HG03025 (cell line): ENCODE data around the gene RFTN2.
A peak's percentile ranks its signal among the peaks of the same experiment; 100 is the strongest.
"Not testable (repeated sequence)": the region's sequence is repeated elsewhere in the genome, so short reads cannot be mapped to it uniquely, and the experiment has no call there.

ENCODE experiments used
- ATAC-seq: cut with Tn5 transposase; IDR thresholded peaks from one replicate; pipeline ENCODE4 v1.9.1; 2021; ENCODE audit warnings: mild to moderate bottlenecking, moderate library complexity; ENCODE audit not compliant: unreplicated experiment, low FRiP score

Gene RFTN2

DNA sequence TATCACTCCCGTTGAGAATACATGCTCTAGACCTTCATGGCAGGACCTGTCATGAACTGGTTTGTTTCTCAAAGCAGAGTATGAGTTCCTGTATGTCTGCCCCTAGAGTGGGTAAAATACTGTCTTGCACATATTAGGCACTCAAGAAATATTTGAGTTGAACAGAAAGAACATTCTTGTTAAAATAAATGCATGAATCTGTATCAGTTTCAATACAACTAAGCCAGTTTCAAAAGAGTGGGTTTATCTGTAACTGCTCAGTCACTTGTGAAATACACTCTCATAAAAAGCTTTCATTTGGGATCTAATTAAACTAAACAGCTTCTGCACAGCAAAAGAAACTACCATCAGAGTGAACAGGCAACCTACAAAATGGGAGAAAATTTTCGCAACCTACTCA, 69.2 kb downstream of the RFTN2 start:
- peak; percentile 93 for ATAC-seq

DNA sequence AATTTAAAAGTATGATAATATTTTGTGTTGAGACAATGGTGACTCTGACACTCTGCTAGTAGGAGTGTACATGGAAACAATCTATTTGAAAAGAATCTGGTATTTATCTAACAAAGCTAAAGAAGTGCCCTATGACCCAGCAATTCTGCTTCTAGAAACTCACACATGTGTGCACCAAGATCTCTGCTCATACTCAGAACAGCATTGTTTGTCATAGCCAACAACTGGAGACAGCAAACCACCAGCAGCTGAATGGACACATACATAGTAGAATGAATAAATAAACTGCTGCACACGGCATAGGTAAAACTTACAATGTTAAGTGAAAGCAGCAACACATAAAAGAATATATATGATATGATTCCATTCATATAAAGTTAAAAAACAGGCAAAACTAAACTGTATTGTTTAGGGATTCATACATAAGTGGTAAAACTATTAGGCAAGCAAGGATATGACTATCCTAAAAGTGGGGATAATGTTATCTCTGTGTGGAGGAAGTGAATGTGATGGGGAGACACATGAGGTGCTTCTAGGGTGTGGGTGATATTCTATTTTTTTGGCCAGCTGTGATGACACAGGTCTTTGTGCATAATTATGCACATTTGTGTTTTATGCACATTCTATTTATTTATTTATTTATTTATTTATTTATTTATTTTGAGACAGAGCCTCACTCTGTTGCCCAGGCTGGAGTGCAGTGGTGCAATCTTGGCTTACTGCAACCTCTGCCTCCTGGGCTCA, 71.1 kb downstream of the RFTN2 start:
- no peak for ATAC-seq

DNA sequence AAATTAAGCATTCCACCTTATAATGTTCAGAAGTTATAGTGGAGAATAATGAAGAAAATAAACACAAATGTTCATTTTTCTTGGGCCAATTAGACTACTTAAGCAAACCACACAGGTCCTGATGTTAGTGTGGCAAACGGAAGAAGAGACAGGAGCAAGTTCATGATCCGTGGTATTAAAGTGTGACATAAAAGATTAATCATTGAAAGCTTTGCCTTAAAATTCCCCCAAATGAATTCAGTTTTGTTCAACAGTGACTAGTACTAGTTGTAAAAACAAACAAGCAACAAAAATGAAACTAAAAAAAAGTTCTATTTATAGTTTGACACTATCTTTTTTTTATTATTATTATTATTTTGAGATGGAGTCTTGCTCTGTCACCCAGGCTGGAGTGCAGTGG, 73.7 kb downstream of the RFTN2 start:
- no peak for ATAC-seq

DNA sequence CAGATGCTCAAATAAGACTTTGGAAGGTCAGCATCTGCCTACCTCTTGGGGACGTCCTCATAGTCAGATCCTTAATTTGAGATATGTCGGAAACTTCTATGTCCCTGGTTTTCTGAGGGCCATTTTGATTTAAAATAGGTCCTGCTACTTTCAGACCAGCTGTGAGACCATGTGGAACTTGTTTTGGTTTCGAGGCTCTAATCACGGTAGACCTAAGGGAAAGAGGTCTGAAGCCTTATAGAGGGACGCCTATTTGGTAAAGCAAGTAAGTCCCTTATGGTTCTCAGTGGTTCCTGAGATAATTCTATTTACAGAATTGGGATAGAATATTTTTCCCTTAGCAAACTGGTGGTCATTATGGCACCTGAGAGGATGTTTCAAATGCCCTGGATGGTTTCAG, 75.1 kb downstream of the RFTN2 start:
- no peak for ATAC-seq

DNA sequence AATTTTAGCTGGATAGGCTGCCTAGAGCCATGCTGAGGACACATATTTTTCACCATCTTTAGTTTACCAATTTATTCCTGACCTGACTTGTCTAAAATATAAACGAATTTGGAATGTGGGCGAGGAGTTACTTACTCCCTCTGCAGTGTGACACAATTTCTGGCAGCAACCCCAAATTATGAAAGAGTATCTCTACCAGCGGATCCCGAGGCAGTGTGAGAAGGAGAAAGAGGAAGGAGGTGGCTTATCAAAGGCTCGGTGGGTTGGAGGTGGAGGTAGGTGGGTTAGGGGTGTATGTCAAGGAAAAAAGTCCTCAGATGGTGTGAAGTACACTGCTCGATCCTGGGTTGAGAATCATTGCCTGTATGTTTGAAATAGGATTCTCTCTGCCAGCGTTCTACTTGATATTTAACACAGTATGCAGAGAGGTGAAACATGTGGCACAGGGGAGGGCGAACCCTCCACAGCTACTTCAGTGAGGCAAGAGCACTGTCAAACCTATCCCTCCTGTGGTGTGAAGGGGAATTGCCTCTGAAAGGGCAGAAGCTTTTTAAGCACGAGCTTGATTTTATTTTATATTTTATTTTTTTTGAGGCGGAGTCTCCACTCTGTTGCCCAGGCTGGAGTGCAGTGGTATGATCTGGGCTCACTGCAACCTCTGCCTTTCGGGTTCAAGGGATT, 76.0 kb downstream of the RFTN2 start:
- ATAC-seq, result no peak

DNA sequence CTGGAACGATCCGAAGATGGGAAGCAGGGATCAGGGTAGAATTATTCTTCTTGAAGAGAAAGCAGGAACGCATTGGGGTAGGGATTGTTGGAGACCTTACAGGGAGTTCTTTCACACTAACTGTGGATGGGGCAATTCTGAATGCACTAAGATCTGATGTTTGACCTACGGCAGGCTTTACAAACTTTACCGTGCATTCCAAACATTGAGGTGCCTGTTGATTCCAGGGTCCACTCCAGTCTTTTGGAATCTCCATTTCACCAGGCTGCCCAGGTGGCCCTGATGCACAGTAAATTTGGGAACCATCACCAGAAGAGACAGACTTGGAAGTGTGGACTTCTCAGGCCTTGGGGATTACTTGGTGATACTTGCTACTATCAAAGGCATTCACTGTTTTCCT, 76.9 kb downstream of the RFTN2 start:
- ATAC-seq, result no peak

DNA sequence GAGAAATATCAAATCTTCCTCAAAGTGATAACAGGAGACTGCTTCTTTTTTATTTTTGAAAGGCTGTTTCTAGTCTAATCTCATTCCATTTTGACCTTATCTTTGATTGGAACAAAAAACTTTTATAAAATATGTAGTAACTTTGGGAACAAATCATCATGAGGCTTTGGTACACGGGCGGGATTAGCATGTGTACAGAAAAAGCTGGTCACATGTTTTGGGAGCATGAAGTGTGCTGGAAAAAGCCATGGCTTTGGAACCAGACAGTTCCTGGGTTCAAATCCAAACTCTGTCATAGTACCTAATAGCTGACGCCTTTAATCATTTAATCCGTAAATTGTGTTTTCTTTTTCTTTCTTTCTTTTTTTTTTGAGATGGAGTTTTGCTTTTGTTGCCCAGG, 78.2 kb downstream of the RFTN2 start:
- no peak for ATAC-seq

DNA sequence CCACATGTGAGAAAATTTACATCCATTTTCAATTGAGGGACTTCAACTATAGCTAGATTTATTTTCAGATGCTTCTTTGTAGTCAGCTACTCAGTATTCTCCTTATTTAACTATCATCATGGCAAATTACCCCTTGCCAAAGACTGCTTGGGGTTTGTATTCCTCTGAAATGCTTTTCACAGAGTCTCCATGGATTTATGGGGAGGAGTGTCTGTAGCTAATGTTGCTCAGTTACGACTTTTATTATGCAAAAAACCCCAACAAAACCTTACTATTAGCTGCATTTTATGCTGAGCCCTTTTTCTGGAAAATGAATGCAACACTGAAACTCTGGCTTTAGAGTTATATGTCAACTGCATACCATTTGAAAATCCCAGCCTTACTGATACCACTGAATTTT, 78.6 kb downstream of the RFTN2 start:
- ATAC-seq, result no peak

DNA sequence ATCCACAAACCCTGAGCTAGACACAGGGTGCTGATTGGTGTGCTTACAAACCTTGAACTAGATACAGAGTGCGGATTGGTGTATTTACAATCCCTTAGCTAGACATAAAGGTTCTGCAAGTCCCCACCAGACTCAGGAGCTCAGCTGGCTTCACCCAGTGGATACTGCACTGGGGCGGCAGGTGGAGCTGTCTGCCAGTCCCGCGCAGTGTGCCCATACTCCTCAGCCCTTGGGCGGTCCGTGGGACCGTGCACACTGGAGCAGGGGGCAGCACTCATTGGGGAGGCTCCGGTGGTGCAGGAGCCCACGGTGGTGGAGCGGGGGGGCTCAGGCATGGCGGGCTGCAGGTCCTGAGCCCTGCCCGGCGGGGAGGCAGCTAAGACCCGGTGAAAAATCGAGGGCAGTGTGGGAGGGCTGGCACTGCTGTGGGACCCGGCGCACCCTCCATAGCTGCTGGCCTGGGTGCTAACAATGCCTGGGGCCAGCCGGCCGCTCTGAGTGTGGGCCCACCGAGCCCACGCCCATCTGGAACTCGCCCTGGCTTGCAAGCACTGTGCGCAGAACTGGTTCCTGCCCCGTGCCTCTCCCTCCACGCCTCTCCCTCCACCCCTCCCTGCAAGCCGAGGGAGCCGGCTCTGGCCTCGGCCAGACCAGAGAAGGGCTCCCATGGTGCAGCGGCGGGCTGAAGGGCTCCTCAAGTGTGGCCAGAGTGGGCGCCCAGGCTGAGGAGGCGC, 83.9 kb downstream of the RFTN2 start:
- ATAC-seq, result no peak

DNA sequence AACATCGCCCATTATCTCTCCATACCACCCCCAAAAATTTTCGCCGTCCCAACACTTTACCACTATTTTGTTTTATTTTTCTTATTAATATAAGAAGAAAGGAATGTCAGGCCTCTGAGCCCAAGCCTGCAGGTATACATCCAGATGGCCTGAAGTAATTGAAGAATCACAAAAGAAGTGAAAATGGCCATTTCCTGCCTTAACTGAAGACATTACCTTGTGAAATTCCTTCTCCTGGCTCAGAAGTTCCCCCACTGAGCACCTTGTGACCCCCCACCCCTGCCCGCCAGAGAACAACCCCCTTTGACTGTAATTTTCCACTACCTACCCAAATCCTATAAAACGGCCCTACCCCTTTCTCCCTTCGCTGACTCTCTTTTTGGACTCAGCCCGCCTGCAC, 88.1 kb downstream of the RFTN2 start:
- ATAC-seq, result not testable (repeated sequence)

DNA sequence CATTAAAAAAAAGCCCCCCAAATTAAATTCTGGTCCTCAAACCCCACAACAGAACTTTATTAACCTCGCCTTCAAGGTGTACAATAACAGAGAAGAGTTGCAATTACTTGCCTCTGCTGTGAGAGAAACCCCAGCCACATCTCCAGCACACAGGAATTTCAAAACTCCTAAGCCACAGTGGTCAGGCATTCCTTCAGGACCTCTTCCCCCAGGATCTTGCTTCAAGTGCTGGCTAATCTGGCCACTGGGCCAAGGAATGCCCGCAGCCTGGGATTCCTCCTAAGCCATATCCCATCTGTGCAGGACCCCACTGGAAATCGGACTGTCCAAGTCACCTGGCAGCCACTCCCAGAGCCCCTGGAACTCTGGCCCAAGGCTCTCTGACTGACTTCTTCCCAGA, 95.2 kb downstream of the RFTN2 start:
- not testable (repeated sequence) for ATAC-seq

DNA sequence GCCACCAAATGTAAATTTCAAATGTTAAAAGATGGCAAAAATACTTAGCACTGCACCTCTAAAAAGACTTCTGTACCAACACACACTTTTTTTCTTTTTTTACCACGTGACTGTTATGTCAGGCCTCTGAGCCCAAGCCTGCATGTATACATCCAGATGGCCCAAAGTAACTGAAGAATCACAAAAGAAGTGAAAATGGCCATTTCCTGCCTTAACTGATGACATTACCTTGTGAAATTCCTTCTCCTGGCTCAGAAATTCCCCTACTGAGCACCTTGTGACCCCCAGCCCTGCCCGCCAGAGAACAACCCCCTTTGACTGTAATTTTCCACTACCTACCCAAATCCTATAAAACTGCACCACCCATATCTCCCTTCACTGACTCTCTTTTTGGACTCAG, 97.1 kb downstream of the RFTN2 start:
- ATAC-seq, result not testable (repeated sequence)

DNA sequence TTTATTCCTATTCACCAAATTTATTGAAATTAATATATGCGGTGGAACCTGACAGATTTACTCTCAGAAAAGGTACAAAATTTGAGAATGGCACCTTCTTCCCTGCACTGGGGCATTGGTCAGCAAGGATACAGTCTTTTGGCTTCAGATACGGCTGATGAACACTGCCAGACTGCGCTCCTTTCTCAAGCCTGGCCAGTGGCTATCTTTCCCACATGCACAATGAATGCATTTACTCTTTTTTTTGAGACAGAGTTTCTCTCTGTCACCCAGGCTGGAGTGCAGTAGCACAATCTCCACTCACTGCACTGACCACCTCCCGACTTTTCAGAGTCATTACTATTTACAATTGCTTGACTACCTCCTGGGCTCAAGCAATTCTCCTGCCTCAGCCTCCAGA, 97.9 kb downstream of the RFTN2 start:
- ATAC-seq, result no peak

DNA sequence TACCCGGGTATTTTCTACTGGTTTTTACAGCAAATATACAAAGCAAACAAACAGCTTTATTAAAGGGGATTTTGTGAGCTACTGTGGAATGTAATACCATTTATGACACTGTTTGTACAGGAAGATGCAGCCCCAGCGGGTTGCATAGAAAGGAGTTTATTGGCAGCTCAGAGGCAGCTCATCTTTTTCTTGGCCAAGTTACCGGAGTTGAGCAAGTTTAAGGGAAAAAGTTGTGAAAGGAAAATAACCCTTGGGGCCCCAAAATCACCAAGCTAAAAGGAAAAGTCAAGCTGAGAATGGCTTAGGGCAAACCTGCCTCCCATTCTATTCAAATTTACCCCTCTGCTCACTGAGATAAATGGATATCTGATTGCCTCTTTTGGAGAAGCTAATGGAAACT, 98.8 kb downstream of the RFTN2 start:
- ATAC-seq, result no peak

DNA sequence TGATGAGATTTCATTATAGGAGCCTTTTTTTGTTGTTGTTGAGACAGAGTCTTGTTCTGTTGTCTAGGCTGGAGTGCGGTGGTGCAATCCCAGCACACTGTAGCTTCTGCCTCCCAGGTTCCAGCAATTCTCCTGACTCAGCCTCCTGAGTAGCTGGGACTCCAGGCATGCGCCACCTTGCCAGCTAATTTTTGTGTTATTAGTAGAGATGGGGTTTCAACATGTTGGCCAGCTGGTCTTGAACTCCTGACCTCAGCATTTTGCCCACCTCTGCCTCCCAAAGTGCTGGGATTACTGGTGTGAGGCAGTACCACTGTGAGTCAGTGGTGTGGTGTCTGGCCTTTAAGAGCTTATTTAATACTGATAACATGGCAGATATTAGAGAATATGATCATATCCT, 99.4 kb downstream of the RFTN2 start:
- ATAC-seq, result no peak

DNA sequence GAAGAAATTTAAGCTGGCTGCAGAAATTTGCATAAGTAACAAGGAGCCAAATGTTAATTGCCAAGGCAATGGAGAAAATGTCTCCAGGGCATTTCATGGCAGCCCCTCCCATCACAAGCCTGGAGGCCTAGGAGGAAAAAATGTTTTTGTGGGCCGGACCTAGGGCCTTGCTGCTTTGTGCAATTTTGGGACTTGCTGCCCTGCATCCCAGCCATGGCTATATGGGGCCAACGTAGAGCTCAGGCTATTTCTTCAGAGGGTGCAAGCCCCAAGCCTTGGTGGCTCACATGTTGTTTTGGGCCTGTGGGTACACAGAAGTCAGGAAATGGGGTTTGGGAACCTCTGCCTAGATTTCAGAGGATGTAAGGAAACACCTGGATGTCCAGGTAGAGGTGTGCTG, 101.8 kb downstream of the RFTN2 start:
- no peak for ATAC-seq

DNA sequence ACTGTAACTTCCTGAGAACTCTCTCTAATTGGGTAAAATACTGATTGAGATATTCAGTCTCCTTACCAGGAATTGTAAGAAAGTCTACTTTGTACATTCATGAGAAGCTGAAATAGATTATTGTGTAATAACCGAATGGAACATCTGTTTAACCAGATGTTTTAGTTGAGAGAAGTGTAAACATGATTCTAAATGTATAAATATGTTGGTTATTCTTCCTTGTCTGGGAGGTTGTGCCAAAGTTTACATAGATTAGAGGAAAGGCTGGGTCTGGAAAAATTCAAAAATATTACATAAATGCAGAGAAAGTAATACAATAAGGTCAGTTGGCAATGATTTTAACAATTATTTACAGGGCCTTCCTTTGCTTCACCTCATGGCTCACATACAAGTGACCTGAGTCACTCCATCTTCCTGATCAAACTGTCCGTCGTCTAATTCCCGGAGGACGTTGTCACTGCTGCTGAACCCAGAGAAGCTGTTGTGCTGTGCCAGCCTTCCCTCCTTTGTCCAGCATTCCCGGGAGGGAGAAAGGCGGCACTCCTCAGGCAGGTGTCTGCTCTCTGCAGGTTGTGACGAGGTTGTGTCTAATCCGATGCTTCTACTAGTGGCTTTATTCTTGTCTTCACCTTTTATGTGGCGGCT, 103.6 kb downstream of the RFTN2 start:
- ATAC-seq, result no peak

DNA sequence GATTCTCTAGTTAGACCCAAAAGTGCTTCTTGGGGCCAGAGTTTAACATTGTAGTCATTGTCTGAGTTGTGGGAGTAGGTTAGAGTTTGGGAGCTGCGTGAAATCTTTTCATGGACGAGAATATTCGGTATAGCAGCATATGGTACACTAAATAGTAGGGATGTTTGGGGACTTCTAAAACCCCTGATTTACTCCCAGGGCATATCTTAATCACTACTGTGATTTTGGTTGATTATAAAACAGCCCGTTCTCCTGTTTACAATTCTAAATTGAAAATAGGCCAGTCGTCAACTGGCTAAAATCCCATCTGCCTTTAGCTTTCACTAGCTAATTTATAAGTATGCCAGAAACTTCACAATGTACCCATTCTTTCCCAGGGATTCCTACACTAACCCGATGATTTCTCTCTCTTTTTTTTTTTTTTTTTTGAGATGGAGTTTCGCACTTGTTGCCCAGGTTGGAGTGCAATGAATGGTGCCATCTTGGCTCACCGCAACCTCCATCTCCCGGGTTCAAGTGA, 115.2 kb downstream of the RFTN2 start:
- ATAC-seq, result no peak

DNA sequence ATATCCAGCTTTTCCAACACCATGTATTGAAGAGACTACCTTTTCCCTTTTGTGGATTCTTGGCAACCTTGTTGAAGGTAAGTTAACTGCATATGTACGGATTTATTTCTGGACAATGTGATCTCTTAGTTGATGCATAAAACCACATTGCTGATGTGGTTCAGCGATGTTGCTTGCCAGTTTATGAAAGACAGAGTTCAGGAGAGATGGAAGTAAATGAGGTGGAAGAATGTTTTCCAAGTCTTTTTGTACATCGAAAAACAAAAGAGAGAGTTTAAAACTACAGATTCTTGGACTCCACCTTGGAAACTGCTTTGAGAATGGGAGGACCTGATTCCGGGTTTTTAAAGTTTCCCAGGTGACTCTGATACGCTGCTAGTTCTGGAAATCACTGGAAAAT, 115.7 kb downstream of the RFTN2 start:
- no peak for ATAC-seq

DNA sequence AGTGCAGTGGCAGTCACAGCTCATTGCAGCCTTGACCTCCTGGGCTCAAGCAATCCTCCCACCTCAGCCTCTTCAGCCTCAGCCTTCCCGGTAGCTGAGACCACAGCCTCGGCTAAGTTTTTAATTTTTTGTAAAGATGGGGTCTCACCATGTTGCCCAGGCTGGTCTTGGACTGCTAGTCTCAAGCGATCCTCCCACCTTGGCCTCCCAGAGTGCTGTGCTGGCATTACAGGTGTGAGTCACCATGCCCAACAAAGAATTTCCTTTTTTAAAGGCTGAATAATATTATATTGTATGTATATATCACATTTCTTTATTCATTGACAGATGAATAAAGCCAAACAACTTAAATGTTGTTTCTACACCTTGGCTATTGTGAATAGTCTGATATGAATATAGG, 117.0 kb downstream of the RFTN2 start:
- ATAC-seq, result no peak

DNA sequence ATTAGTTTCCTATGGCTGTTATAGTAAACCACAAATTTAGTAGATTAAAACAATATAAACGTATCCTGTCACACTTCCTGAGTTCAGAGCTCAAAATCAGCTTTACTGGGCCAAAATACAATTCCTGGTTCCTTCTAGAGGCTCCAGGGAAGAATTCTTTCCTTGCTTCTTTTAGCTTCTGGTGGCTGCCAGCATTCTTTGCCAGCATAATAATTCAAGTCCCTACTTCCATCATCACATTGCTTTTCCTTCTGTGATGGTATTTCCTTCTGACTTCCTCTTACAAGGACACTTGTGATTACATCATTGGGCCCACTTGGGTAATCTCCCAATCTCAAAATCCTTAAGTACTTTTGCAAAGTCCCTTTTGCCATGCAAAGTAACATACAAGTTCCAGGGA, 118.9 kb downstream of the RFTN2 start:
- ATAC-seq, result no peak
